AG09309 (cell line): Measurements from ENCODE around the gene CDC42BPA.

Experiments
- DNase-seq: peaks from one replicate; pipeline ENCODE4 v3.0.0-alpha.2; 2010; ENCODE audit warnings: low read depth
- H3K4me3 ChIP-seq: 2 replicates; pipeline ENCODE4 v1.5.1; 2011; ENCODE audit warnings: mild to moderate bottlenecking, low read depth, low read length, moderate library complexity; ENCODE audit not compliant: control insufficient read depth
- CTCF ChIP-seq: IDR thresholded peaks from 2 replicates; pipeline ENCODE4 v1.5.1; 2011; ENCODE audit warnings: mild to moderate bottlenecking, low read depth, low read length, inconsistent platforms; ENCODE audit not compliant: insufficient read depth, control insufficient read depth; ENCODE audit errors: missing control alignments

Gene CDC42BPA

GRCh38 chr1:227308367-227309336 lies 9.6 kb downstream of the CDC42BPA start:
- no peak overlapping the region for H3K4me3 ChIP-seq

GRCh38 chr1:227306689-227307088 lies 11.6 kb downstream of the CDC42BPA start:
- H3K4me3 ChIP-seq: no peak overlapping the region
- no peak for DNase-seq
- no peak for TF ChIP-seq CTCF

More at GRCh38 chr1:227308367-227309336, 9.6 kb downstream of the CDC42BPA start:
- no peak for DNase-seq
- TF ChIP-seq CTCF: no peak

GRCh38 chr1:227305894-227306626 lies 12.2 kb downstream of the CDC42BPA start:
- TF ChIP-seq CTCF: no peak
- no peak for DNase-seq
- H3K4me3 ChIP-seq: no peak overlapping the region

- TF ChIP-seq CTCF: no peak
- DNase-seq: no peak
- H3K4me3 ChIP-seq: no peak overlapping the region
These were observed 13.6 kb downstream of the CDC42BPA start for GRCh38 chr1:227304665-227305064.

- no peak overlapping the region for H3K4me3 ChIP-seq
- no peak for DNase-seq
- no peak for TF ChIP-seq CTCF
These were observed 14.6 kb downstream of the CDC42BPA start for GRCh38 chr1:227303662-227304061.

GRCh38 chr1:227300682-227301081 lies 17.6 kb downstream of the CDC42BPA start:
- TF ChIP-seq CTCF: no peak
- H3K4me3 ChIP-seq: no peak overlapping the region
- no peak for DNase-seq
